ENCODE data around the gene LRRC14B.

GRCh38 chr5:160173-160510 lies 31.2 kb upstream of the LRRC14B start:
- TF ChIP-seq CTCF (optimal IDR thresholded peaks at IDR 0.05 in 1 of 3, IDR thresholded peaks at IDR 0.05 in 1 of 3, conservative IDR thresholded peaks at IDR 0.05 in 1 of 3; ENCODE audit: extremely low read depth in 1 of 3, insufficient read depth in 2 of 3, low read length in 3 of 3) (no peak), EZH2 (IDR thresholded peaks at IDR 0.05; ENCODE audit: low read length) (no peak)
